HG02884 (cell line): ENCODE measurements around the gene SYTL5.

Experiments
- ATAC-seq: cut with Tn5 transposase; IDR thresholded peaks from one replicate; pipeline ENCODE4 v1.9.1; 2021; ENCODE audit warnings: mild to moderate bottlenecking, moderate library complexity; ENCODE audit not compliant: unreplicated experiment

Gene SYTL5

DNA sequence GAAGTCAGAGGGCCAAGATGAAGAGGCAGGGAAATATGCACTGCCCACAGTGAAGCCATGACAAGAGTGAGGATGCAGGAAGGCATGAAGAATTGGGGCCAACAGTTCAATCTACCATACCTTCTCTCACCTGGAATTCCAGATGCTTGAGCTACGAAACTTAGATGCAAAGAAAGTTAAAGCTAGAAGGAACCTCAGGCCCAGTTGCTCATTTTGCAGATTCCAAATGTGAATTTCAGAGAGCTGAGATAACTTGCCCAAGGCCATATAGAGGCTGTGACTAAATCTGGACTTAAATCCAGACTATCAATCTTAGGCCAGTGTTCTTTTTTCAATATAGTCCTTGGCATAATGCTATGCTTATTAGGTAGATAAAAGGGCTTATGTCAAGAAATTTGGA is 121.6 kb downstream of the SYTL5 start:
- ATAC-seq, result no peak

DNA sequence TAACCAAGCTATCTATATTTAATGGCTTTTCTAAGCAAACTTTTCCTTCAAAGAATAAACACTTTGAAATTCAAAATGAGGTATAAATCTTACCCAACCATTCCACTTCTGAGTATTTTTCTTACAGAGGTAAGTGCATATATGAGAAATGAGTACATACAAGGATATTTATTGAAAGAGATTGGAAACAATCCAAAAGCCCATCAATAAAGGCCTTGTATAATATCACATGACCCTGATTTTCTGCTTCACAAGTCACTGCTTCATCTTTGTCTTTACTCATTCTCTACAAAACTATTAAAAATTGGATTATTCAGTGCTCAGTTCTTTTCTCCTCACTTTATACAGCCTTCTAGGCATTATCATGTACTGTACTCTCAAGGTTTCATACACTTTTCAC is 123.0 kb downstream of the SYTL5 start:
- no peak for ATAC-seq

DNA sequence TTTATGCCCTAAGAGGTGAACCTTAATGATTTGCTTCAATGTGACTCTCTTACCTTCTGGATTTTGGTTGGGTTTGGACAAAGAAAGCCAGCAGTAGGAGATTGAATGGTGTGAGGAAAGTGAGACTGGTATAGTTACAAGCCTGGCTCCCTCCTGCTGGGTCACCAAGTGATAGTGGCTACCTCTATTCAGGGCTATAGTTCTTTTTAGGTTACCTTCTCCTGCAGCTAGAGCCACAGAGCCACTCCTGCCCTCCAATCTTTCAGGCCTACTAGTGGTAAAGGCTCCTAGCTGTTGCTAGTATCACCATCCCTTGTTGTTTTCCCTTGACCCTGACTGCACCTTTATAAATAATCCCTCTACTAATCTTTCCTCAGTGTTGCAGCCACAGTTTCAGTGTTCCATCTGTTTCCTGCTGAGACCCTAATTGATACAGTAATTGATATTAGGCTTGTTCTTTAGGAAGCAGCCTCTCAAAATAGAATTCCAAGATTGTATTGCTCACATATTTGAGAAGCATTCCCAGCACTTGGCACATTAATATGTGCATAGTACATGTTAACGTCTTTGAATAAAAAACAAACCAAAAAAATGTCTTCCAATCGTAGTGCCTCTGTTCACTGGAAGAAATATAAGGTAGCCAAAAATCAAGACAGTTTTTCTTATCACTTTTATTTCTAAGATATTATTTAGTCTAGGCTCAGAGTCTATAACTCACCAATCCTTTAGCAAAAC is 132.0 kb downstream of the SYTL5 start:
- no peak for ATAC-seq

DNA sequence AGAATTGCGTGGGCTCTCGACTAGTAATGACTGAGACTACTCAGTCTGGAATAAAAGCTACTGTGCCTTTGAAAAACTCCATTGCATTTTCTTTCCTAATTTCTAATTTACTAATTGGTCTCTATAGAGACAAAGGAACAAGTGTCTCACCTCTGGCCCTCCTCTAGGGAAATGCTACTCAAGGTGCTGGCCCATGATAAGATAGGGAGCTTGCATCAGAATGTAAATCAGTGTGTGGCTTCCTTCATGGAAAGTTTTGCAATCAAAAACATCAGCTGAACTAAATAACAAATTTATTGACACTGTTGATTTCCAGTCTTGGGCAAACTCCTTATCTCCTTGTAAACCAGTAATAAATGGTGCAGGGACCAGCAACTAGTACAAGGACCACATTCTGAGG is 132.5 kb downstream of the SYTL5 start:
- ATAC-seq, result no peak

DNA sequence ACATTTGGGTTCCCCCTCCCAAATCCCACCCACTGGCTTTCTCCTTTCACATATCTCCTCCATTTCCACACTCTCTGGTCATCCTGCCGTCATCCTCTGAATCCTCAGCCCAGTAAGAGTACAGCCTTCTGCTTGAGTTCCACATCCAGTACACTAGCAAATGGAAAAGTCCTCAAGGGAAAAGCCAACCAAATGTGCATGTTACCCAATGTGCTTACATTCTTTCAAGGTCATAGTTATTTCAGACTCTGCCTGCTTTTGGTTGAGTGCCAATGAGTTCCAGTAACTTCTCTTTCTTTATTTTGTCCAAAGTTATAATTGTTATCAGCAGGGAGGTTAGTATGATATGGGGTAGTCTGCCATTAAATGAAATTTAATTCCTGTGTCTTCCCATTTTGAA is 136.3 kb downstream of the SYTL5 start:
- no peak for ATAC-seq

DNA sequence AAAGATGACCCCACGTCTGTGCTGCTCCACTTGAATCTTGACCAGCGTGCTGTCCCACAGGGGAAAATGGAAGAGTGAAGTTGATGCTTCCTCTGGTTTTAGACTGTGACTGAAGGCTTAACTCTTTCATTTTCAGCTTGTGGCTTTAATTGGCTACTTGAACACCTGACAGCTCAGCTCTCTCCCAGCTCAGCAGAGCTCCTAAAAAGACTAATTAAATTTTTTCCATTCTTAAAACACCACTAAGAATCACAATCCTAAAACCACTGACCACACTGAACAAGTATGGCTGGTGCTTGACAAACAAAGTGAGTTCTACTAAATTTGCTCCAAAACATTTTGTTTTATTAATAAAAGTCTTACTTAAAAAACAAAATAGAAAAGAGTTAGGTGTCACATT is 142.7 kb downstream of the SYTL5 start:
- ATAC-seq, result no peak

DNA sequence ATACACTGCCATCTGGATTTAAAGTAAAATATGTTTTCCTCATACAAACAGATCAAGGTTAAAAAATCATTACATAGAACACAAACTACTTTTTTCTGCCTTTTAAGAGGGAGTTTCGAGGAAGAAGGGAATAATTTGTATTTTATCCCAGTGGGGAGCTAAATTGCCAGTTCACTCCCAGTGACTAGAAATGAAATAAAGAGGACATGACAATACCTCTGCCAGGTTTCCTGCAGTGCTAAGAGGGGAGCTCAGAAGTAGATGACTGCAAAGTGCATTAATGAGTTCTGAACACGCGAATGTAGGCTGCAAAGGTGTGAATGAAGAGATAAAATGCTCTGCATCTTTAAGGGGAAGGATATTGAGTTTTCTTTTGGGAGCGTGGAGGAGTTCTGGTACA is 144.6 kb downstream of the SYTL5 start:
- no peak for ATAC-seq

DNA sequence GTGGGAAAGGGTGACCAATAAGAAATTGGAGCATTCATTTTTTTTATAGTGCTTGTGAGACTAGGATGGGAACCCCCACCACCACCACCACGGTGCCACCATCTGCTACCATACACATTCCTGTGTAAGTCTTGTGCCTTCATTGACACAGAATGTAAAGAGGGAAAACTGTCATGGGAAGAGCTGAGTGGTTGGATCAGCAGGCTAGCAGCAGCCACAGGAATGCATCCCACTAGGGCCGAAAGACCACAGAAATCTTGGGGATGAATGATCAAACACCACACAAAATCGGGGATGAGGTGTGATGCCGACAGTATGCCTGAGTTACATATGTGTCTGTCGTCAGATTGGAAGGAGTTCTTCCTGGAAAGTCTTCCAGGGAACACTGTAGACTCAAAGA is 145.1 kb downstream of the SYTL5 start:
- no peak for ATAC-seq

DNA sequence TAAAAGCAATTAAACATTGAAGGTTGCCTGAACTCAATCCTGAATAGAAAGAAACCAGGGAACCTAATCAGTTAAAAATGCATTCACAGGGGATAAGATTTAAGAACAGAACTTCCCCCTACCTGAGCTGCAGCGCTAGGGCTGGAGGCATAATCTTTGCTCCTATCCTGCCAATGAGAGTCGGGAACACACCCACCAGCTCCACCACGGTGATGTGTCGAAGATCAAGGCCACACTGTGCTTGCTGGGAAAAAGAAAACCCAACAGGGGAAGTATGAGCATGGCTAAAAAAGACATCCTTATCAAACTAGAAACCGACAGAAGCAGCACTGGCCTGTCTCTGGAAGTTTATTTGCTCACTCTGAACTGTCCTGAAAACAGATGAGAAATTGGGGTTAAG is 148.0 kb downstream of the SYTL5 start:
- ATAC-seq, result no peak

DNA sequence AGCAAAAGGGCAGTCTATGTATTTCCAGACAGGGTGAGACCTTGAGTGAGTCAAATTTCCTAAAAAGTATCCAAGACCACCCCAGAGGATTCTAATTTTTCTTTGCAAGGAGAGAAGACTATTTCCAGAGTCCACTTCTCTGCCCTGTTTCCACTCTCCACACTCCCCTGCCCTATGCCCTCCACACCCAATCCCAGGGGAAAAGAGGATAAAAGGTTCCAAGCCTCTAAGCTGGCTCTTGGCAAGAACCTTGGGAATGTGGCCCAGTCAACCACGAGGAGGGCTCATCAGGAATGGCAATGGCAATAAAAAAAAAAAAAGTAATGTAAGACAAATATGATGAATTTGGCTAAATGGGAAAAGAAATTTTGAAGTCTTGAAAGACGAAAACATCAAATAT is 148.5 kb downstream of the SYTL5 start:
- no peak for ATAC-seq

DNA sequence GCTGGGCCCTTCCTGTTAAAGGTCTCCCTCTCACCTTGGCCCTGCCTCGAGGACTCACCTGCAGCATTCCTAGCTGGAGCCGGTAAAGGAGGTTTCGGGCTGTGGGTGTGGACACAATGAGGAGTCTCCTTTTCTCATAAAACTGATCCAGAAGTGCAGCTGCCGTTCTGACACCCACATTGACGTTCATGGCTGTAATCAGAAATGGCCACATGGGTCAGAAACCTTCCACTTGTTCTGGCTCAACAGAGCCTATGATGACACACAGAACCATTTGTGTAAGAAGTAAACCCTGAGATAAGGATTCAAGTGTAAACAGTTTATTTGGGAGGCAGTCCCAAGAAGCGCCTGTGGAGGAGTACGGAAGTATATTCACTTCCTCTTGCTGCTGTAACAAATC is 150.5 kb downstream of the SYTL5 start:
- ATAC-seq, result no peak

DNA sequence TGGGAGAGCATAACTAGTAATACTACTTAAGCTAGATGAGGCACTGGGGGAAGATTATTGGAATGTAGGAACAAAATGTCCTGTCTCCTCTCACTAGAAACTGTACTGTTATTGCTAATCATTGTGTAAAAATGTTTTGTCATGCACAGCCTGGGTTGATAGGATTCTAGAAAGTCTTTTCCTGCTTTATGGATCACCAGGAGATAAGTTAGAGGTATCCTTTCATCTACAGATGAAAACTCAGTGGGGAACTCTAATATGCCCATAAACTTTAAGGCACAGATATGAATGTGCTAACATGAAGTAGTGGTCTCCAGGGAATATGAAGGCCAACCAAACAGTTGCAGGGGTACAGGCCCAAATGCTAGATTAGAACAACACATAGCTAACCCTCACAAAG is 156.8 kb downstream of the SYTL5 start:
- no peak for ATAC-seq

DNA sequence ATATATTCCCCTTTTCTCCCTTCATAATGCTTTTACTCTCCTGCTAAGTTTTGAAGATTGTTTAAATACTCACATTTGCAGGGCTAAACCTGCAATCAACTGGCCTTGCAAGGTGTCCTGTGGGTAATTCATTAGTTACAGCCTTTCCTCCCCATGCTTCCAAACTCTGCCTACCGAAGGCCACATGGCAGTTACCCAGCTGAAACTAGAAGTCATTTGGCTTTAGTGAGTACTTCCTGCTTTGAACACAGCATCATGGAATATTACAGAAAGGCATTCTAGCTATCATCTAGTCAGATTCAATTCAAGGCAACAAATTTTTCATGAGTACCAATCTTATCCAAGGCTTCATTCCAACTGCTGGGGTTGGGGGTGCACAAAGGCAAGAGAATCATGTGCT is 158.7 kb downstream of the SYTL5 start:
- ATAC-seq, result no peak

DNA sequence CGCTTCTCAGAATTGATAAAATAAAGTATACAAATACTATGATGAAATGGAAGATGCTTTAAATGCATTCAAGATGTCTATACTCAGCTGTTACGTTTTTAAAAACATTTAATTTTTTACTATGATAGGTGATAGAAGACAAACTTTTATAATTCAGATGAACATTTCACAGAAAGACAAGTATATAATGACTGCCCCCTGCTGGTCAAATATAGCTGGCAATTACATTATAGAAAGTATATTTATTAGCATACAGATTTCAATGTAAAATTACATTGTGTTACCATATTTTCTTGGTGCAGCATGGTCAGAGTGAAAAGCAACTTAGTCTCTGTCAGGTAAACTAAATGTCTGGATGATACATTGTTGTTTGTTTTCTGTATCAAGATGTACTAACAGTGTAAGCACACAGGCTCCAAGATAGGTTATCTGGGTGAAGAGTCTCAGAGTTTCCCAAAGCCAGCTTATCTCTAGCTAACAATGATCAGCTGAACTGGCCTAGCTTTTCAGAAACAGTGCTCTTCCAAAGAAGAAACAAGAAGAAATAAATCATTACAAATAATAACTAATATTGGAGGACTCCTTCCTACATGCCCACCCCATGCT is 160.2 kb downstream of the SYTL5 start:
- ATAC-seq, result no peak

DNA sequence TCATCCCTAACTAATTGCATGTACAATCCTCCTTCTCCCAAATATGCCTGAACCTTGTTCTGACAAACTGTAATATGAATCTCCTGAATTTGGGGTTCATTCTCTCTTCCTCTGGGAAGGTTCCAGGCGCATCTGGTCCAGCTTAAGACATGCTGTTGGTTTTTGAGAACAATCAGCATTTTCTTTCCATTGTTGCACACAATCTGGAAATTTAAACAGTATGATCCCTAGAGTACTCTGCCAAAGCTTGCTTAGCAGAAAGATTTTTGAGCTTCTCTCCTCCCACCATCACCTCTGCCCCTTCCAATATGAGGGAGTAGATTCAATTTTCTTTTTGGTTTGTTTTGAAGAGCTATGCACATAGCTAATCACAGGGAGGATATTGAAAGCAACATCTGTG is 164.2 kb downstream of the SYTL5 start:
- ATAC-seq, result no peak

DNA sequence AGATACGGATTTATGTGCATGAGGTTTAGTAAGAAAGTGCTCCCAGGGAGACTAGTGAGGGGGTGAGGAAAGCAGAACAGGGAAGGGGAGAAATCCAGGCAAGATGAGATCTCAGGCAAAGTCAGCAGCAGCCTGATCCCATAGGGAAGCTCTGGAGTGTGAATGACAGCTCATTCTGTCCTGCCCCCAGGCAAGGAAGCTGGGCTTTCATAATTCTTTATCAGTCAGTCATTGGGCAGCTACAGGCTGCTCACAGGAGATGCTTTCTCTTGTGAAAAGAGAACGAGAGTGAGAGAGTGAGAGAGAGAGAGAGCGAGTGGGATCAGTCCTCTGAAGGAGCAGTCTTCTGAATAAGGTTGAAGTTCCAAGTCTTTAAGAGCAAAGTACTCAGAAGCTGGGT is 166.2 kb downstream of the SYTL5 start:
- ATAC-seq, result no peak

DNA sequence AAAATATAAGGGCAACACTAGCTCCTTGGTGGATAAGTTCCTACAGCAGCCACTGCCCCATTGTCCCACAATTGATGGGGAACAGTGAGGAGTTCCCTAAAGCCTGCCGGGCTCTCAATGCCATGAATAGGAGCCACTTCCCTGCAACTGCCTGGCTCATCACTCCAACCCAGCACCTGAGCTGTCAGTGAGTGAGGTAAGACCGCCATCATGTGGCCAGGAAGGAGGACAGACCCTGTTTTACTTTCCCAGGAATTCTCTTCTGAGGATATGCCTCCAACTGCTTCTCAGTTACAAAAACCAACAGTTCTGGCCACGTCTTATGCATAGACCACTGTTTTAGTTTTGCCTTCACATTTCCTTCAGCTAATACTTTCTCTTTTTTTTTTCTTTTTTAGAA is 168.8 kb downstream of the SYTL5 start:
- no peak for ATAC-seq

DNA sequence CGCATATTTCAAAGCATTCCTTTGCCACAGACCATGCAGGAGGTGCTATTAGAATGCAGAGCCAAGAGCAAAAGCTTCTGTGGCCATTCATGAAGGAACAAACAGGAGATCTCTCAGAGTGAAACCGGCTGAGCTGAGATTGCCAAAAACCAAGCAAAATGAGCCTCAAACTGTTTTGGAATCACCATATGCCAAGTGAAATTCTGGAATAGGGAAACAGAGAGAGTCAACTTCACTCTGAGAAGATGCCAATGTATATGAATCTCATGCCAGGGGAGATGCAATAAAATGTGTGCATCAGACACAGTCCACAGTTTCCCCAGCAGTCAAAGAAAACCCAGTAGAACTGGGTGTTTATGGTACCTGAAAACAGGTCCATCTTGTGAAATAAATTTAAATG is 172.0 kb downstream of the SYTL5 start:
- ATAC-seq, result no peak
